GM23338 (cell line): ENCODE measurements around the gene TMEM37. TPM values are rescaled to one million over a fixed set of nuclear protein-coding genes. Genes with fewer than 3 reads are reported as not detected.

Source experiments
- ATAC-seq: fragments of 200-7000 bp; cut with Tn5 transposase; 3 replicates; pipeline ENCODE4 v1.9.1; 2020
- DNase-seq: peaks from one replicate; pipeline ENCODE4 v3.0.0-alpha.2; 2015; ENCODE audit warnings: low spot score
- H2AFZ ChIP-seq: fragments of 200-600 bp; sonication (generic); 2 replicates; pipeline ENCODE4 v1.8.0; 2016; ENCODE audit warnings: antibody characterized with exemption, mild to moderate bottlenecking, moderate library complexity
- H3F3A ChIP-seq: fragments of 200-600 bp; sonication (generic); replicated peaks from 2 replicates; pipeline ENCODE4 v1.8.0; 2017; ENCODE audit warnings: antibody characterized with exemption, mixed run types, low read depth
- H3K27ac ChIP-seq: fragments of 200-600 bp; sonication (generic); 2 replicates; pipeline ENCODE4 v1.6.1; 2016; ENCODE audit warnings: low read depth
- H3K27me3 ChIP-seq: fragments of 200-600 bp; sonication (generic); 2 replicates; pipeline ENCODE4 v1.8.0; 2016; ENCODE audit warnings: mild to moderate bottlenecking, mixed run types, moderate library complexity; ENCODE audit not compliant: insufficient read depth
- H3K36me3 ChIP-seq: fragments of 200-600 bp; sonication (generic); 2 replicates; pipeline ENCODE4 v1.8.0; 2016; ENCODE audit warnings: mild to moderate bottlenecking; ENCODE audit not compliant: insufficient read depth
- H3K4me1 ChIP-seq: fragments of 200-600 bp; sonication (generic); 2 replicates; pipeline ENCODE4 v1.8.0; 2016; ENCODE audit warnings: mild to moderate bottlenecking, moderate library complexity; ENCODE audit not compliant: insufficient read depth
- H3K4me2 ChIP-seq: fragments of 200-600 bp; sonication (generic); 2 replicates; pipeline ENCODE4 v1.7.1; 2017; ENCODE audit warnings: mixed run types
- H3K4me3 ChIP-seq: fragments of 200-600 bp; sonication (generic); 2 replicates; pipeline ENCODE4 v1.6.1; 2016; ENCODE audit warnings: mixed run types
- H3K79me2 ChIP-seq: fragments of 200-600 bp; sonication (generic); replicated peaks from 2 replicates; pipeline ENCODE4 v1.8.0; 2017; ENCODE audit warnings: mild to moderate bottlenecking; ENCODE audit not compliant: insufficient read depth
- H3K9me2 ChIP-seq: fragments of 200-600 bp; sonication (generic); 2 replicates; pipeline ENCODE4 v1.8.0; 2017; ENCODE audit not compliant: insufficient read depth
- H4K20me1 ChIP-seq: fragments of 200-600 bp; sonication (generic); replicated peaks from 2 replicates; pipeline ENCODE4 v1.8.0; 2017; ENCODE audit warnings: mild to moderate bottlenecking; ENCODE audit not compliant: insufficient read depth
- H3K27ac Mint-ChIP-seq: 2 replicates; pipeline ENCODE4 v1.8.0; 2020; ENCODE audit warnings: inconsistent platforms, mild to moderate bottlenecking, moderate library complexity, mixed read lengths
- H3K27me3 Mint-ChIP-seq: 3 replicates; pipeline ENCODE4 v1.8.0; 2022; ENCODE audit warnings: low read depth, mild to moderate bottlenecking, moderate library complexity, mixed read lengths, inconsistent platforms; ENCODE audit not compliant: insufficient read depth, poor library complexity
- H3K36me3 Mint-ChIP-seq: 3 replicates; pipeline ENCODE4 v1.8.0; 2021; ENCODE audit warnings: low read depth, mild to moderate bottlenecking, inconsistent platforms, moderate library complexity, mixed read lengths
- H3K4me1 Mint-ChIP-seq: 3 replicates; pipeline ENCODE4 v1.8.0; 2020; ENCODE audit warnings: mild to moderate bottlenecking, inconsistent platforms, mixed read lengths
- H3K4me3 Mint-ChIP-seq: 3 replicates; pipeline ENCODE4 v1.8.0; 2021; ENCODE audit warnings: moderate library complexity, mild to moderate bottlenecking, inconsistent platforms, mixed read lengths
- H3K9me3 Mint-ChIP-seq: 3 replicates; pipeline ENCODE4 v1.8.0; 2020; ENCODE audit warnings: moderate library complexity, mild to moderate bottlenecking, inconsistent platforms, mixed read lengths
- CREB1 ChIP-seq: fragments of 250-450 bp; sonication (Bioruptor Pico); IDR thresholded peaks from 2 replicates; pipeline ENCODE4 v1.5.0; 2020; ENCODE audit warnings: low read depth, mild to moderate bottlenecking, moderate library complexity
- CTCF ChIP-seq, 2 experiments: fragments of 200-600 bp in 1 of 2; sonication (generic) in 1 of 2; conservative IDR thresholded peaks; 2 replicates each; pipeline versions ENCODE4 v1.5.1 to v1.6.1; 2016 to 2017; ENCODE audit warnings: antibody characterized with exemption in 2 of 2, low read depth in 2 of 2, mild to moderate bottlenecking in 2 of 2, moderate library complexity in 1 of 2
- ETS1 ChIP-seq: IDR thresholded peaks from 2 replicates; pipeline ENCODE4 v1.6.1; 2016; ENCODE audit warnings: antibody characterized with exemption
- EZH2 ChIP-seq: fragments of 200-600 bp; sonication (generic); IDR thresholded peaks from one replicate; pipeline ENCODE4 v1.8.0; 2017; ENCODE audit warnings: antibody characterized with exemption, mild to moderate bottlenecking, low read depth; ENCODE audit not compliant: unreplicated experiment
- EZH2phosphoT487 ChIP-seq: fragments of 200-600 bp; sonication (generic); IDR thresholded peaks from one replicate; pipeline ENCODE4 v1.8.1; 2018; ENCODE audit warnings: antibody characterized with exemption; ENCODE audit not compliant: unreplicated experiment
- JUNB ChIP-seq: IDR thresholded peaks from one replicate; pipeline ENCODE4 v1.6.1; 2016; ENCODE audit warnings: antibody characterized with exemption; ENCODE audit not compliant: unreplicated experiment
- NANOG ChIP-seq: IDR thresholded peaks from 2 replicates; pipeline ENCODE4 v1.6.1; 2016; ENCODE audit warnings: antibody characterized with exemption, borderline replicate concordance
- POLR2AphosphoS5 ChIP-seq: IDR thresholded peaks from 2 replicates; pipeline ENCODE4 v1.6.1; 2016; ENCODE audit warnings: antibody characterized with exemption, low read depth
- REST ChIP-seq: IDR thresholded peaks from one replicate; pipeline ENCODE4 v1.6.1; 2018; ENCODE audit warnings: antibody characterized with exemption; ENCODE audit not compliant: unreplicated experiment
- STAT1 ChIP-seq: IDR thresholded peaks from one replicate; pipeline ENCODE4 v1.6.1; 2016; ENCODE audit warnings: antibody characterized with exemption; ENCODE audit not compliant: unreplicated experiment
- ZNF114 ChIP-seq: fragments of 250-450 bp; sonication (Bioruptor Pico); IDR thresholded peaks from 2 replicates; pipeline ENCODE4 v1.5.0; 2020; ENCODE audit warnings: mild to moderate bottlenecking, moderate library complexity
- ZNF331 ChIP-seq: fragments of 250-450 bp; sonication (Bioruptor Pico); IDR thresholded peaks from 2 replicates; pipeline ENCODE4 v1.5.0; 2020; ENCODE audit warnings: low read depth, mild to moderate bottlenecking, moderate library complexity
- ZNF462 ChIP-seq: fragments of 250-450 bp; sonication (Bioruptor Pico); IDR thresholded peaks from 2 replicates; pipeline ENCODE4 v1.5.0; 2020; ENCODE audit warnings: mild to moderate bottlenecking, moderate library complexity
- polyA plus RNA-seq: library from polyadenylated mRNA; unstranded; fragments of >200 nt; fragmentation: Nextera tagmentation; extraction: Ambion mirVana; gene quantifications from 2 replicates; pipeline ENCODE4 v1.2.1, GENCODE V29; 2016
- total RNA-seq: library from RNA; depleted of rRNA; stranded (reverse); fragments of >200 nt; shearing (Covaris generic); gene quantifications from 2 replicates; pipeline ENCODE4 v1.2.3, GENCODE V29; 2014

Gene TMEM37
- total and polyA plus RNA-seq, 2 experiments from 2014 or later = 8.6 to 8.8 TPM

GRCh38 chr2:119393971-119394748 lies 37.5 kb upstream of the TMEM37 start:
- H3K4me1 Mint-ChIP-seq = peaks cover 18% of the 10 kb centered on the region
- no peaks in the 10 kb centered on the region for H3K9me3 Mint-ChIP-seq
- ATAC-seq (no peak), DNase-seq (no peak)
- Histone ChIP-seq H3K27ac (no peak overlapping the region), H3K4me1 (0 out of 2 replicates have a peak, but pooled peaks cover 9% of the 10 kb centered on the region), H3F3A (no peaks in the 10 kb centered on the region), H2AFZ (no peak overlapping the region), H4K20me1 (no peaks in the 10 kb centered on the region), H3K79me2 (no peaks in the 10 kb centered on the region), H3K27me3 (no peaks in the 10 kb centered on the region), H3K36me3 (no peaks in the 10 kb centered on the region), H3K9me2 (no peaks in the 10 kb centered on the region), H3K4me3 (no peak overlapping the region), H3K4me2 (no peak overlapping the region)
- no peak overlapping the region for H3K4me3 Mint-ChIP-seq
- H3K27ac Mint-ChIP-seq = no peak overlapping the region
- TF ChIP-seq POLR2AphosphoS5 (no peak), EZH2 (no peak), CTCF (conservative IDR thresholded peaks at IDR 0.05; ENCODE audit: low read depth in 2 of 2) (no peak), NANOG (no peak), ETS1 (no peak), EZH2phosphoT487 (no peak), CREB1 (no peak), ZNF462 (CRISPR knock-in tag) (no peak), ZNF114 (no peak), STAT1 (no peak), JUNB (no peak), REST (no peak), ZNF331 (CRISPR knock-in tag) (no peak)
- H3K27me3 Mint-ChIP-seq = peaks cover 10% of the 10 kb centered on the region
- no peaks in the 10 kb centered on the region; the same call in 2 of the 3 replicates for H3K36me3 Mint-ChIP-seq
